Neuron (in vitro differentiated cells): ENCODE measurements around the gene TANC1.

Source experiments
- H2AFZ ChIP-seq: one replicate; pipeline ENCODE4 v1.6.1; 2013; ENCODE audit warnings: low read depth, mild to moderate bottlenecking, inconsistent platforms, low read length, moderate library complexity
- H3K27me3 ChIP-seq: one replicate; pipeline ENCODE4 v1.6.1; 2013; ENCODE audit warnings: low read length; ENCODE audit not compliant: insufficient read depth
- H3K36me3 ChIP-seq: one replicate; pipeline ENCODE4 v1.6.1; 2013; ENCODE audit warnings: low read length; ENCODE audit not compliant: insufficient read depth
- H3K4me1 ChIP-seq: one replicate; pipeline ENCODE4 v1.6.1; 2013; ENCODE audit warnings: low read length; ENCODE audit not compliant: insufficient read depth
- H3K4me3 ChIP-seq: 2 replicates; pipeline ENCODE4 v1.5.1; 2013; ENCODE audit warnings: mild to moderate bottlenecking, low read length, moderate library complexity
- H3K9me3 ChIP-seq: one replicate; pipeline ENCODE4 v1.6.1; 2013; ENCODE audit warnings: low read length

Gene TANC1

DNA sequence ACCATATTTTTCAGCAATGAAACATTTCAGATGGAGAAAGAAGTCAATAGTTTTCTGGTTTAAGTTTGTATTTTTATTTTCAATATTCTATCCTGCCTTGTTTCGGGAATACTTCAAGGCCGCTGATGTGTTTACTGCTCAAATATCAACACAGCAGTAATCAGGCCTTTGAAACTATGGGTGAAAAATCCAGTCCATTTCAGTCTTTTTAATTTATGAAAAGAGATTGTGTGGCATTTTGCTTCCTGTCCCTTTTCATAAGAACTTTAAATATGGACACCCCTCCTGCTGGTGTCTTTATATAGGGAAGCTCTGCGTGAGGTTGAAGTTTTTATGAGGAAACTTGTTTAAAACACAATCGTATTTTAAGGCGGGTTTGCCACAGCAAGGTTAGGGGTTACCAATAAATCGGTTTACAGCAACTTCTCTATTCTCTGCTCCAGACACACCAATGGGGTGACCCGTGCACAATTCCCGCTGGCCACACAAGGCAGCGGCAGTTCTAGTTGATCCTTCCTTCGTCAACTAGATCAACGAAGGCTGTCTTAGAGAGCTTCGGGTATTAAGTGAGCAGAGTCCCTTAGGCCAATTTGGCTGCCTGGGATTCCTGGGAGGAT lies 1.2 kb upstream of the TANC1 start:
- no peaks in the 10 kb centered on the region for H3K36me3 ChIP-seq
- H3K4me1 ChIP-seq: peaks cover 29% of the 10 kb centered on the region
- H2AFZ ChIP-seq: peak overlapping the region; percentile 91
- no peaks in the 10 kb centered on the region for H3K9me3 ChIP-seq
- H3K4me3 ChIP-seq: peak overlapping the region; percentile 74
- H3K27me3 ChIP-seq: no peaks in the 10 kb centered on the region

DNA sequence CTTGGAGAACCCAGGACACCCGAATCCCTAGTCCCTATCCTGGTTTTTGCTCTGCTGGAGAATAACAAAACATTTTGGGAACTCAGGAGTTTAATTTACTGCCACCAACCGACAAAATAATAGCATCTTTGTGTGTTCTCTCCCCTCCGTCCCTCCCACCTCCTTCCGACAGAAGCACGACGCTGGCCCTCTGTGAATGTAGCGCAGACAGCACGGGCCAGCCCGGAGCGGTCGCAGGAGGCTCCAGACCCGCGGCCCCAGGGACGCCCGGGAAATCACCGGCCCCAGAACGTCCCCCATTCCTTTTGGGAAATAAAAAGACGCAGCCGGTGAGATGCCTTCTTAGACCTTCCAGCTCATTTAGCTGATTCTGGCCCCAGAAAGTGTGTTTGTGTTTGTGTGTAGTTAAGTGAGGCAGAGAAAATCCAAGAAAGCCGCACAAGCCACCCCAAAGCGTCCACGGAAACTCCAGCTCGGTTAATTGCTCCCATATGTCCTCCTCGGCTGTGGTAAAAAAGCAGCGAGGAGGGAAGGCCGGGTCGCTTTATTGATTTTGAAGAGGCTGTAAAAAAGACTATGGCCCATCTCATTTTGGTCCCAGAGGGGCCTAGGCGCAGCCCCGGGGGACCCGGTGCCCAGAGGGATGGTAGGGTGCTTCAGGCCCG lies 577 bp upstream of the TANC1 start:
- peak overlapping the region; percentile 91 for H2AFZ ChIP-seq
- peaks cover 29% of the 10 kb centered on the region for H3K4me1 ChIP-seq
- H3K4me3 ChIP-seq: peak overlapping the region; percentile 74
- no peaks in the 10 kb centered on the region for H3K36me3 ChIP-seq
- no peaks in the 10 kb centered on the region for H3K9me3 ChIP-seq
- H3K27me3 ChIP-seq: no peaks in the 10 kb centered on the region

DNA sequence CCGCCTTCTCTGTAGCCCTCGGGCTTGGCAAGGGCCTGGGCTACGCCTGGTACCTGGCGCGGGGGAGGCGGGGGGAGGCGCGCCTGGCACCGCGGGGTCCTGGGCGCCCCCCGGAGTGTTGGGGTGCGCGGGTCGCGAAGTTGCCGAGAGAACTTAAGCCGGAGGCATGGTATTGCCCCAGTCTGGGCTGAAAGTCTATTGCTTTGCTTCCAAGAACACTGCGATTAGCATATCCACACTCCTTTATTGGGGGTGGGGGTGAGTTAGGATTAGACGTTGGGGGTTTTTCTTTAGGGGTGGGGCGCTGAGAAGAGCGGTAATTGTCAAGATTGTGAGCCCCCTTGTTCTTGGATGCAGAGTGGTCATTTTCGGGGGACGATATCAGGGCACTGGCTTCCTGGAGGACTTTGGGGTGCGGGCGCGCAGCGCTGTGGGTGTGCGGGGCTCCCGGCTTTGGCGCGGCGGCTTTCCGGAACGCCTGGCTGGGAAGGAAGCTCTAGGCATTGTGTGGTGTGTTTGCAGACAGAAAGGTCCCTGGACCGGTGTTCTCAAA lies 798 bp downstream of the TANC1 start:
- no peaks in the 10 kb centered on the region for H3K27me3 ChIP-seq
- H3K4me1 ChIP-seq: peaks cover 29% of the 10 kb centered on the region

DNA sequence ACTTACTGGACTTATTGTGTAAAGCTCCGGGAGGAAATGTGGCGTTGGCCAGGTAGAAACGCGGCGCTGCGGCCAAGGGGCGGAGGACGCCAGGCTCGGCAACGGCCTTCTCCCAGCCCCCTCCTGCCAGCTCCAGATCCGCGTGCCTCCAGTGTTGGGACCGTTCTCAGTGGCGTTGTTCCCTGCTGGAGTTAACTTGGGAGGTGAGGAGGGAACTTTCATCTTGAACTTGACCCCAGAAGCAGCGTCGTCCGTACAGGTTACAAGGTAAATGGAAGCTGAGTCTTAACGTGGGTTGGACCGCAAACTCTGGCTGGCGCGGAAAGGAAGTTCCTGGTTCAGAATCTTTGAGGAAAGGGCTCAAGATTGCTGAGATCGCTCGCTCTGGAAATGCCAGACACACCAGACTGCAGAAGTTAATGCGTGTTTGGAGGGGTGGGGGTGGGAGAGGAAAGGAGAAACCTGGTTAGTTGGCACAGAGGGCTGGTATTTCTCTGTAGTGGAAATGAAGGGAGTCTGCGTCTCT lies 1.3 kb downstream of the TANC1 start:
- Histone ChIP-seq H3K36me3 (no peaks in the 10 kb centered on the region), H2AFZ (peak overlapping the region; percentile 91), H3K9me3 (no peaks in the 10 kb centered on the region), H3K27me3 (no peaks in the 10 kb centered on the region), H3K4me1 (peaks cover 29% of the 10 kb centered on the region), H3K4me3 (peak overlapping the region; percentile 74)

More for the DNA sequence above, 798 bp downstream of the TANC1 start:
- peak overlapping the region; percentile 74 for H3K4me3 ChIP-seq
- no peaks in the 10 kb centered on the region for H3K9me3 ChIP-seq
- H3K36me3 ChIP-seq: no peaks in the 10 kb centered on the region
- H2AFZ ChIP-seq: peak overlapping the region; percentile 91

DNA sequence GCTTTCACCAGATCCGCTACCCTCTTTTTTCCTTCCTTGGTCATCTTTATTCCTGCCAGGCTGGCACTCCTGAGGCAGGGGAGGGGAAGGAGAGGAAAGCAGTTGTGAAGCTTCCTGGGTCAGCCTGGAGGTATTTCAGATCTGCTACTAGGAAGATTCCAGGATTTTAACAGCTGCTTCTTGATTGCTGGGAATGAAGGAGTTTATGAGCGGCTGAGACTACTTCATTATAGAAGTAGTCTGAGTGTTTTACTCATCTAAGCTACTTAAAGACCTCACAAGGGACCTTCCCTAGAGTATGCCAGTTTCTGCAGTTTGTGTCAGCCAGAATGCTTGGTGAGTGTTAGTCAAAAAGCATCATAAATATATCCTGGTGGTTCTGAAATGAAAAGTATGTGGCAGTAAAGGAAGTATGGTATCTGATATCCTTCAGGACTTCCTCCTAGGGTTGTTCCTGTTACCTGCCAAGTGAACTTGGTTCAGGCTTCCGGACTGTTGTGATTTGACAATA lies 1.9 kb downstream of the TANC1 start:
- H3K9me3 ChIP-seq: no peaks in the 10 kb centered on the region
- no peak overlapping the region for H2AFZ ChIP-seq
- no peaks in the 10 kb centered on the region for H3K27me3 ChIP-seq

DNA sequence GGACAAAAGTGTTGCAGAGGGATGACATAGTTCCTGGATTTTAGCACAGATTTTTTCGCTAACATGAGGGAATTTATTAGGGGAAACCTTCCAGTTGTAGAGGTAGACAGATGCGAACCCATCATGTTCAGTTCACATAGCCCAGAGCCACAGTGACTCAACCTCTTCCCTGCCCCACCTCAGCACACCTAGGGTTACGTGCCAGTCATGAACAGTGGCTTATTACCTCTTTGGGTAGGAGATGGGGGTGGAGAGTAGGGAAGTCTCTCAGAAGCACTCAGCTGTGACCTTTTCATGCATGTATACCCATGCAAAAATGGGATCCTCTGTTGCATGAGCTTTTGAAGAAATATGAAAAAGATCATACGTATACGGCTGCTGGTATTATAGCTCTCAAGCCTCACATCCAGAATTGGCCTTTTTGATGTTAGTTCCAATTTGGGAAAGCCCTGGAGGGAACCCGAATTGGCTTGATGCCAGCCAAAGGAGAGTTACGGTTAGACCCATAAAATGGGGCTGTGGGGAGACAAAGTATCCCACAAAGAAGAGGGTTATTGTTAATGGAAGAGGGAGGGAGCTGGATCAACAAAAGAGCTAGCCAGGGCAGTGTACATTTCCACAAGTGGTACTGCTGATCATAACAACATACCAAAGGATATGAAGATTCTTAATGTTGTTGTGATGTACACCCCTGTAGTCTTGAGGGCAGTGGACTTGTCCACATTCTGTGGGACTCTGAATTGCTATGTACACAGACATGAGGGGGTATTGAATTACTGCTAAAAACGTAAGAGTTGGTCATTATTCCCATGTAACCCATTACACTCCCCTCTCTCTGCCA lies 4.9 kb downstream of the TANC1 start:
- H3K4me1 ChIP-seq: peaks cover 13% of the 10 kb centered on the region
- no peaks in the 10 kb centered on the region for H3K9me3 ChIP-seq
- no peaks in the 10 kb centered on the region for H3K36me3 ChIP-seq
- H3K4me3 ChIP-seq: no peak overlapping the region
- H2AFZ ChIP-seq: no peak overlapping the region
- H3K27me3 ChIP-seq: no peaks in the 10 kb centered on the region

More for the DNA sequence above, 1.9 kb downstream of the TANC1 start:
- peak overlapping the region; percentile 74 for H3K4me3 ChIP-seq
- peaks cover 28% of the 10 kb centered on the region for H3K4me1 ChIP-seq
- H3K36me3 ChIP-seq: no peaks in the 10 kb centered on the region

DNA sequence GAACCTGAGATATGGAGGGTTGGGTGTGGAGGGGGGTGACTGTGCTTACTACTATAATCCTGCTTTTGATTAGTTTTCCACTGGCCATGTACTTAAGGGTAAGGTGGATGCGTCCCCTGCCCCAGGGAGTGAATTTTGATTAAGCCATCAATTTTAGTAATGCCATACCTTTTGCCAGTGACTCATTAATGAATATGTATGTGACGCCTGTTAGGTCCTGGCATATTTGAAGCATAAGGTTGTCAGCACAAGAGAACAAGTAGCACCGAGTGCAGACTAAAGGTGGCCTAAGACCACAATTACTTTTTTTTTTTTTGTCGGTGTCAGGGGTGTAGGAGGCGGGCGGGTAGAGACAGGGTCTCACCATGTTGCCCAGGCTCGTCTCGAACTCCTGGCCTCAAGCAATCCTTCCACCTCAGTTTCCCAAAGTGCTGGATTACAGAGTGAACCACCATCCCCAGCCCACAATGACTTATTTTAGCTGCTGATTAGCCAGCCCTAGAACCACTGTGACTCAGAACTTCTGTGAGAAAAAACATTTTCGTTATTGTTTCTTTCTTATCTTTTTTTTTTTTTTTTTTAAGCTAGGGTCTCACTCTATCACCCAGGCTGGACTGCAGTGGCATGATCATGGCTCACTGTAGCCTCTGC lies 7.0 kb downstream of the TANC1 start:
- H3K9me3 ChIP-seq: no peaks in the 10 kb centered on the region
- H2AFZ ChIP-seq: no peak overlapping the region
- H3K4me1 ChIP-seq: peaks cover 4% of the 10 kb centered on the region
- H3K36me3 ChIP-seq: no peaks in the 10 kb centered on the region
- no peak overlapping the region for H3K4me3 ChIP-seq
- H3K27me3 ChIP-seq: no peaks in the 10 kb centered on the region

DNA sequence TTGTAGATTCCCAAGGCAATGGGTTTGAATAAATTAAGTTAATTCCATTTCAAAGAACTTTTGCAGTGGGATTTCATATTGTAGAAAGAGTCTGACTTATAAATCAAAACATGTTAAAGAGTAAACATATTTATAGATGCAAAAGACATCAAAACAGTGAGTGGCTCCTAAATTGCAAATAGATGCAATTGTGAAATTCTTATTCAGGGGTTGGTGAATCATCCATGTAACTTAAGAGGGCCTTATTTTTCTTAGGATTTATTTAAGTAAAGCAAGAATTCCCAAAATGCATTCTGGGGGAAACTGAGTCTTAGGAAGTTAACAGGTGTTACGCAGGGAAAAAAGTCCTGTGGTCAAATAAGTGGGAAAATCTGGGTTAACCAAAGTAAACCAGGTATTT lies 11.3 kb downstream of the TANC1 start:
- no peaks in the 10 kb centered on the region for H3K36me3 ChIP-seq
- H3K4me1 ChIP-seq: no peaks in the 10 kb centered on the region
- H3K9me3 ChIP-seq: no peaks in the 10 kb centered on the region
- H3K27me3 ChIP-seq: no peaks in the 10 kb centered on the region
- no peak overlapping the region for H3K4me3 ChIP-seq
- no peak overlapping the region for H2AFZ ChIP-seq

DNA sequence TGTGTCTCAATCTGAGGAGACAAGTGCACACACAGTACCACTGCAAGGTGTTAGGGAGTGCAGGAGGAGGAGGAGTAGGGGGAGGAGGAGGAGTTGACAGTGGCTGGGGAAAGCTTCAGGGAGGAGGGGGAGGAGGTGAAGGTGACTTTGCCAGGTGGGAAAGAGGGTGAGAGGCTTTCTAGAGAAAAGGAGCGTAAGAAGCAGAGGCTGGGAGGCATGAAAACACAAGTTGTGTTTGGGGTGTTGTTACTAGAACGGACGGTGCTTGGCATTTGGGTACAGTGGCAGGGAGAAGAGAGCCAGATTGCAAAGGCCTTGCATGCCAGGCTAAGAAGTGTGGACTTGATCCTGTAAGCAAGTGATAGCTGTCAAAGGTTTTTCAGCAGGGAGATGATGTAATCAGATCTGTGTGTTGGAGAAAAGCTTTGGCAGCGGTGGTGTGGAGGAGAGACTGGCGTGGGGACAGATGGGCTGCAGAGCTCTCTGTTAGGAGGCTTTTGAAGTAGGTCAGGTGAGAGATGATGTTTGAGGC lies 16.2 kb downstream of the TANC1 start:
- no peak overlapping the region for H2AFZ ChIP-seq
- no peaks in the 10 kb centered on the region for H3K27me3 ChIP-seq

DNA sequence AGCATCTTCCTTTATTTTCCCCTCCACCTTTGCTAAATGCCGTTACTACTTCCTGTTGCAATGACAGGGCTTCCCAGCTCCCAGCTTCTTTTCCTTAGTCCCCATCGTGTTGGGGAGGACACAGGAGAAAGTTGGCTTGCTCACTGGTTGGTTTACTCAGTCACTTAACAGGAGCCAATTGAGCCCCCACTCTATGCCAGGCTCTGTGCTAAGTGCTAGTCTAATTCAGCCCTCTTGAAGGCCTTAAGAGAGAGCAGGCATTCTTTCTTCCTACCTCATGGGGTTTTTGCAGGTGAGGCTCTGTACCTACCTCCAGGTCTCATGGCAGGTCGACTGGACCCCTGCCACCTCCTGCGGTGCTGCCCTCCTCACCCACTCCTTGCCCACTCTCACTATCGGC lies 20.1 kb downstream of the TANC1 start:
- Histone ChIP-seq H3K36me3 (no peaks in the 10 kb centered on the region), H3K4me1 (no peaks in the 10 kb centered on the region), H3K27me3 (no peaks in the 10 kb centered on the region), H2AFZ (no peak overlapping the region), H3K4me3 (no peak overlapping the region), H3K9me3 (peaks cover 2% of the 10 kb centered on the region)

More for the DNA sequence above, 16.2 kb downstream of the TANC1 start:
- Histone ChIP-seq H3K9me3 (no peaks in the 10 kb centered on the region), H3K4me3 (no peak overlapping the region), H3K4me1 (no peaks in the 10 kb centered on the region), H3K36me3 (no peaks in the 10 kb centered on the region)

DNA sequence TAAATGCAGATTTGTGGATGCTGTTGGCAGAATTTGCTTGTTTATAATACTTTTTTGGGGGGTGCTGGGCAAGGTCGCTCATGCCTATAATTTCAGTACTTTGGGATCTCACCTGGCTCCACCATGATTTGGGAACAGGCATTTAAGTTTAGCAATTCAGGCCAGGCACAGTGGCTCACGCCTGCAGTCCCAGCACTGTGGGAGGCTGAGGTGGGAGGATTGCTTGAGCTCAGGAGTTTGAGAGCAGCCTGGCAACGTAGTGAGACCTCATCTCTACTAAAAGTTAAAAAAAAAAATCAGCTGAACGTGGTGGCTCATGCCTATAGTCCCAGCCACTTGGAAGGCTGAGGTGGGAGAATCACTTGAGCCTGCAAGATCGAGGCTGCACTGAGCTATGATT lies 20.7 kb downstream of the TANC1 start:
- Histone ChIP-seq H3K4me3 (no peak overlapping the region), H2AFZ (no peak overlapping the region), H3K4me1 (no peaks in the 10 kb centered on the region), H3K36me3 (no peaks in the 10 kb centered on the region), H3K9me3 (peaks cover 2% of the 10 kb centered on the region), H3K27me3 (no peaks in the 10 kb centered on the region)
